DMS79 treated with DMSO at 0.1 percent for 48 hours (cell line): ENCODE results near the gene ETS1.

Experiments
- DNase-seq: peaks from one replicate; lab custom pipeline; 2025; lab: John Stamatoyannopoulos, UW

ETS1 gene

GRCh38 chr11:128480066-128480465 lies 107.3 kb downstream of the ETS1 start:
- DNase-seq = no peak

DNA sequence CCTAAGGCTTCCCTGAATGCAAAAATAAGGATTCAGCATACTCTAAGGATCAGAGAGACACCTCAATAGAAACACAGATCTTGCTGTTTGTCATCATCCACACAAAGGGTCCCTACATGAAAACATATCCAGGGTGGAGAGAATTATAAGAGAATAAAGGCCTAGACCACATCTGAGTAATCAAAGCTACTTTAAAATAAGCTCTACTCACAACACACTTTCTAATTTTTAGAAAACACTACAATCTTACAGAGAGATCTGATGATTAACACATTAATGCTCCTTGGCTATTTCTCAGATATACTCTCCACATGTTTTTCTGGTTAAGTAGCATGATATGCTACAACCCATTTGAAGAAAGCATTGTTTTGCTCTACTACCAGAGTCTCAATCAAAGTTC lies 108.2 kb downstream of the ETS1 start:
- no peak for DNase-seq

DNA sequence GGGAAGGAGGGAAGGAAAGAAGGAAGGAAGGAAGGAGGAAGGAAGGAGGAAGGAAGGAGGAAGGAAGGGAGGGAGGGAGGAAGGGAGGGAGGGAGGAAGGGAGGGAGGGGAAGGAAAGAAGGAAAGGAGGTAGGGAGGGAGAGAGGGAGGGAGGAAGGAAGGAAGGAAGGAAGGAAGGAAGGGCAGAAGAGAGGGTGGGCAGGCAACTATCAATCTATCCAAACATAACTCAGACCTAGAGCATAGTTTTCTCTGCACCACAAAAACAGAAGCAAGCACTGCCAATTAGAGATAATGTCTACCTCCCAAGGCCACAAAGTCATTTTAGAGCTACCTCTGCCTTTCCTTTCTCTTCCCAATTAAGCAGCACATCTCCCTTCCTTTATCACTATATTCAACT lies 109.1 kb downstream of the ETS1 start:
- DNase-seq = no peak

- DNase-seq = no peak
These were observed 109.5 kb downstream of the ETS1 start for GRCh38 chr11:128477811-128478210.

- DNase-seq = no peak
These were observed 110.1 kb downstream of the ETS1 start for GRCh38 chr11:128477278-128477677.

GRCh38 chr11:128476729-128477128 lies 110.6 kb downstream of the ETS1 start:
- no peak for DNase-seq

DNA sequence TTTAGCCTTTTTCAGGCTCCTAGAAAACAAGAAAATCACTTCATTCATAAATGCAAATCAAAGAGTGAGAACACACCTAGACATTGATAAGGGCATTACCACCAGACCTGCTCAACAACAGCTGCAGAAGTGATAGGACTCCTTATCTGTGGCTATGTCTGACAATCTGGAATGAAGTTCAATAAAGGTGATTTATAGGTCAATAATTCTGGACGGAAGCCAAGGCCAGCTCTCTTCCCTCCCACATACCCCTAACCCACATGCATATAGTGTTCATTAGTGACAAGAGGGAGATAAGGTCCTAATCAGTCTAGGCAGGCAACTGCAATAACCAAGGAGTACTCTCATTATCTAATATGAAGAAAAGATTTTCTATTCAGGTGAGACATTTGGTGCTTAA lies 111.3 kb downstream of the ETS1 start:
- DNase-seq = no peak

- DNase-seq = no peak
These were observed 113.1 kb downstream of the ETS1 start for GRCh38 chr11:128474036-128474874.

- no peak for DNase-seq
These were observed 113.7 kb downstream of the ETS1 start for GRCh38 chr11:128473636-128474035.

- no peak for DNase-seq
These were observed 114.9 kb downstream of the ETS1 start for GRCh38 chr11:128472128-128473089.

DNA sequence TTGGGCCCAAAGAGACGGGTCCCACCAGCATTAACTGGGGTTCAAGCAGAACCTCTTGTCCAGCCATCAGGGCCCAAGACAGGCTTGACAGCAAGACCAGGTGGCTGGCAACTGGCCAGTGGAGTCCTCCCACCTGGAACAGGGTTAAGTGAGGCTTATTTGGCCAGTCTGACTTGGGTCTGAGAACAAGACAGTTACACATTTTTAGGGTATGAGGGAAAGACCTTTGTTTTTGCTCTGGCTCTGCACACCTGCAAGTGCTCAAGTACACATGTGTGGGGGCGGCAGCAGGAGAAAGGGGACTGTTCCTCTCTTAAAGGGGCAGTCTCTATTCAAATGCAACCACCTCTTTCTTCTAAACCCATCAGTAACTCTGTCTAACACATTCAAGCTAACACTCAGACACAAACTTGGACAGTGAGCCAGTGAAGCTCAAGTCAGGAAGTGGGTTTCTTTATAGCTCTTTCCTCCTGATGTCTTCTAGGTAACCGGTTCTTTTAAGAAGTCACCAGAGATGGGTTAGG lies 116.2 kb downstream of the ETS1 start:
- DNase-seq = no peak

DNA sequence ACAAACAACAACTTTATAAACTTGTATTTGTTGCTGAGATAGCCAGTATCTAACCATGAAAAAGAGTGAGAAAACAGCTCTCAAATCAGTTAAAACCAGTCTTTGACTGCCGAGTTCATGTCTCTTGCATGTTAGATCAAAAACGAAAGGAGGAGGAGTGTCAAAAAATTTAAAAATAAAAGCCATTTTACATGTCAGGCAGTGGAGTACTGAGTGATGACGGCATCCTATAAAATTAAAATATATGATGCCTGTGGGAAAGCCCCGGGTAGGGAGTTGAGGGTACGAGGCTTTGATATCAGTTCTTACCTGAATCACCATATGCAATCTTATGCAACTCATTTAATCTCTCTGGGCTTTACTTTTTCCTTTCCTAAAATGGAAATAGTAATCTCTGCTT lies 117.3 kb downstream of the ETS1 start:
- no peak for DNase-seq

- no peak for DNase-seq
These were observed 118.1 kb downstream of the ETS1 start for GRCh38 chr11:128469220-128469619.

- no peak for DNase-seq
These were observed 119.2 kb downstream of the ETS1 start for GRCh38 chr11:128468111-128468510.

- no peak for DNase-seq
These were observed 119.7 kb downstream of the ETS1 start for GRCh38 chr11:128467610-128468041.

DNA sequence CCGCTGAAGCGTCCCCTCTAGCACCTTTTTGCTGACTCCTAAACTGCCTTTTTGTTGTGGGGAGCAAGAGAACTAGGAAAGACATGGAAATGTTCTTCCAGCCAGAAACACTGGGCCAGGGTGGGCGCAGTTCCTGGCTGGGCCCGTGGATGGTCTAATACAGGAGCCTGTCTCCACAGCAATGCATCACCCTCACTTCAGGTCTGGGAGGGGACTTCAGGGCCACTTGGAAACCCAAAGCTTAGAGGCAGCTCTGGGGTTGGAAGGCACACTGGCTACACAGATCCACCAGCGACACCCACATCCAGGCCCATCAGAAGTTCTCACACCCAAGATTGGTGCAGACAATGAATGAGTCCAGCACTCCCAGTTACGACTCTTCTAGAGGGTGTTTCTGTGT lies 120.3 kb downstream of the ETS1 start:
- no peak for DNase-seq

DNA sequence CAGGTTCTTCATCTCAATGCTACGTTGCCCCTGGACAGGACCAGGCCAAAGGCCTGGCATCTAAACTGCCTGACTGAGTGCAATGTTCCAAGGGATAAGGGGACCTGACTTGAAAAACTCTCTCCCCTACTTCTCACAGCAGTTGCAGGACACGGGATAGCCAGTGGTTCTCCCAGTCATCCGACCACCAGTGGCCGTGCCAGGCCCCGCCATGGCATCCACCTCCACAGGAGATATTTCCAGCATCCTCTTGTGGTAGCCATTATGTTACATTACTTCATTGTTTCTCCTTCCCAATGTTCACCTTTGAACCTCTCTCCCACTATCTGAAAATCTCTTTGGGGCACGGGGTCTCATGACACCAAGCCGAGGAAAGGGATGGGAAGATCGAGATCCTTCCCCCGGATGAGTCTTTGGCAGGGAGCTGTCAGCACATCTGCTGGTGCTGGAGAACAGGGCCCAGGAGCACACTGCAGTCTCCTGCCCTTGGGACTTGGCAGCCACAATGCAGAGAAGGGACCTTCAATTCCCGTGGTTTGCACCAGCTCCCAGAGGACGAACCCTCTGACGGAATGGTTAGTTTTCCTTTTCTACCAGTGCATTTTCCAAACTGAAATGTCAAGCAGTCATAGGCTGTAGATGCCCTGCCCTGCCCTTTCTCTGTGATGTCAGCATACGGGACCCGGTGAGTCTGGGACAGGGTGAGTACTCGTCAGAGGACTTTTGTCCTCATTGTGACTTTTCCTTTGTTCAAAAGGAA lies 121.2 kb downstream of the ETS1 start:
- no peak for DNase-seq

DNA sequence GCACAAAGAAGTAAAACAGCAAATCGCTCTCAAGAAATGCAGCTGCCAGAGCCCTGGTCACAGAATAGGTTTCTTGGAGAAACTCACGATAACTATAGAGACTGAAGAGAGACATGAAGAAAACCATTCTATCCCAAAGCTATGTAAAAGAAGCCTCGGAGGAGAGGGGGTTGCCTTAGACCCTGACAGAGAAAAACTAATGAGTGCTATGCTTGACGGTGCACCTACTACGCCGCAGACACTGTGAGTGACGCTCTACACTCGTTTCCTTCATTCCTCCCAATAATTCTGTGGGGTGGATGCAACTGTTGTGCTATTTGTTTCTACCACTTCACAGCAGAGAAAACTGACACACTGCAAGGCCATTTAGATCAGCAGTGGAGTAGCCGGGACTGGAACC lies 121.8 kb downstream of the ETS1 start:
- DNase-seq = no peak

DNA sequence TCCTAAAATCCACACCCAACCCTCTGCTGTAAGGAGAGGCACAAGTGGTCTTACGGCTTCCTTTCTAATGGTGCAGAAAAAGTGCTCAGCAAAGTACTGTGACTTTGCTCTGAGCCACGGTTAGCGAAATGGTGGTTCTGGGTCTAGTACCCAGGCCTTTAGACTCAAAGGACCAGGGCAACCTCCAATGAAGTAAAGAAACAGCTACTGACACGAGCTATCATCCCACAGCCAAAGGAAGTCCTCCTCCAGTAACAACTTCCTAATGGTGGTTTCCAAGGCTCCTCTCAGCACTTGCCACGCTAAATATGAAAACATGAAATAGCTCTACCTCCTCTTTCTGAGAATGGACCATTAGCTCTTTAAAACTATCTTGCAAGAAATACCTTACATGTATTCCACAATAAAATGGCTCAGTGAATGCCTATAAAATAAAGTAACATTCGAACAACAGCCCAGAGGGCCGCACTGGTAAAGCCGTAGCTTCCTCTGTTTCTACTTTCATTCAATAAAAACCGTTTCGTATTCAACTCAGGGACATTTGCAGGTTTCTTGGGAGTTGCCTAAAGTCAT lies 122.4 kb downstream of the ETS1 start:
- no peak for DNase-seq

DNA sequence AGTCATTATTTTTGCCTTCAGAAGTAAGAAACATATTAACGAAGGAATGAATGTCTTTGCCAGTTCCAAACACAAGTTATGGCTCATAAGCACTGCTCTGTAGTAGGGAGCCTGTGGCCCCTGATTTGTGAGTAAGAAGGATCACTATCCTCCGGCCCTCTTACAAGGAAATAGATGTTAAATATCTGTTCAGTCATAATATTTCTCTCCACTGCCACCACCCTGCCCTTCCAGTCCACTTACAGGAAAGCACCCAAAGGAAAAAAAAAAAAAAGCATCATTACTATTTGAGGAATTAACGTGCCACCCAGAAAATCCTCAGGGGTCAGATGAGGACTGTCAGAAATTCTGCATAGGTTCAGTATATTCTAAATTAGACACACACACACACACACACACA lies 123.4 kb downstream of the ETS1 start:
- no peak for DNase-seq

DNA sequence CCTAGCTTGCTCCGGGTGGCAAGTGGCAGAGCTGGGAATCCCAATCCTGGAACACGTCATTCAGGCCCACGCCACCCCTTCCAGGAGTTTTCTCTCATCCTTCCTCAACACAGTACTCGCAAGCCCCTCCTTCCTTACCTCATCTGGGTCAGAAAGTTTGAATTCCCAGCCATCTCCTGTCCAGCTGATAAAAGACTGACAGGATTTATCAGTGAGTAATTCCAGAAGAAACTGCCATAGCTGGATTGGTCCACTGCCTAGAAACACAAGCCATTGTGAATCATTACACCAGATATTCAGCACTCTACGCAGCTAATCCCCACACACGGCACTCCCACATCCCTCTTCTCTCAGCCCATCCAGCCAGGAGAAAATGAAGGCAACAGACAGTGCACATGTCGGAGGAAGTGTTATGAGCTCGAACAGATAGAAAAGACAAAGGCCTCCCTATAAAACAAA lies 124.0 kb downstream of the ETS1 start:
- DNase-seq = no peak

GRCh38 chr11:128462922-128463321 lies 124.4 kb downstream of the ETS1 start:
- DNase-seq = no peak
